Endothelial cell of umbilical vein (primary cell): Measurements from ENCODE around the gene WDR93. TPM values are rescaled to one million over a fixed set of nuclear protein-coding genes. Genes with fewer than 3 reads are reported as not detected.

Source experiments
- BruUV-seq: library from RNA; stranded (reverse); fragments of 400-500 nt; replicated peaks from 2 replicates; lab custom pipeline; 2021; lab: Mats Ljungman, UMichigan
- CTCF ChIA-PET: fragments of 300-600, 350-600 bp; sonication (Branson Sonifier 250); formaldehyde crosslinking; loops from one replicate; lab custom pipeline; 2021; ENCODE audit warnings: antibody characterized with exemption, inconsistent platforms; lab: Charles Lee
- POLR2A ChIA-PET: fragments of 300-600, 350-600 bp; sonication (Branson Sonifier 250); formaldehyde crosslinking; loops from one replicate; lab custom pipeline; 2021; ENCODE audit warnings: antibody characterized with exemption, inconsistent platforms; lab: Charles Lee
- DNase-seq: peaks from one replicate; pipeline ENCODE4 v3.0.0-alpha.2; 2011; ENCODE audit warnings: low read depth, low spot score
- FAIRE-seq: peaks from 2 replicates; lab custom pipeline; 2011; peaks lifted over from hg19 to GRCh38; lab: Jason Lieb, UNC
- H2AFZ ChIP-seq: 2 replicates; pipeline ENCODE4 v1.6.0; 2012; ENCODE audit warnings: low read depth, low read length, control low read depth, inconsistent platforms
- H3K27ac ChIP-seq: 2 replicates; pipeline ENCODE4 v1.5.1; 2011; ENCODE audit warnings: low read depth, mild to moderate bottlenecking, control low read depth, low read length, moderate library complexity; ENCODE audit not compliant: insufficient read depth
- H3K27me3 ChIP-seq, 2 experiments: 2 replicates each; pipeline versions ENCODE4 v1.6.0 to v1.6.1; 2011; ENCODE audit warnings: low read length in 2 of 2, mixed read lengths in 1 of 2; ENCODE audit not compliant: control insufficient read depth in 2 of 2, insufficient read depth in 2 of 2
- H3K36me3 ChIP-seq, 2 experiments: 2 replicates in 1 of 2; 3 replicates in 1 of 2; pipeline ENCODE4 v1.5.1; 2011; ENCODE audit warnings: low read length in 2 of 2, mild to moderate bottlenecking in 1 of 2, moderate library complexity in 1 of 2; ENCODE audit not compliant: control insufficient read depth in 2 of 2, insufficient read depth in 2 of 2; ENCODE audit errors: extremely low read depth in 1 of 2
- H3K4me1 ChIP-seq: 3 replicates; pipeline ENCODE4 v1.5.1; 2011; ENCODE audit warnings: mild to moderate bottlenecking, low read length; ENCODE audit not compliant: control insufficient read depth, insufficient read depth; ENCODE audit errors: extremely low read depth
- H3K4me2 ChIP-seq: 2 replicates; pipeline ENCODE4 v1.6.1; 2011; ENCODE audit warnings: low read length, control low read depth, mixed read lengths; ENCODE audit not compliant: insufficient read depth
- H3K4me3 ChIP-seq, 3 experiments: fragments of 200-600 bp in 1 of 3; sonication (generic), shearing (Covaris generic) in 1 of 3; replicated peaks in 1 of 3; 2 replicates each; pipeline ENCODE4 v1.5.1; 2011 to 2016; ENCODE audit warnings: control low read depth in 3 of 3, low read length in 3 of 3, mild to moderate bottlenecking in 2 of 3, inconsistent platforms in 1 of 3, low read depth in 1 of 3, moderate library complexity in 1 of 3; ENCODE audit not compliant: insufficient read depth in 1 of 3
- H3K79me2 ChIP-seq: 2 replicates; pipeline ENCODE4 v1.6.0; 2012; ENCODE audit warnings: low read length, inconsistent platforms; ENCODE audit not compliant: control insufficient read depth, insufficient read depth
- H3K9ac ChIP-seq: replicated peaks from 2 replicates; pipeline ENCODE3; 2011; ENCODE audit warnings: low read length, control low read depth; ENCODE audit not compliant: insufficient read depth; ENCODE audit errors: extremely low read depth
- H3K9me1 ChIP-seq: replicated peaks from 3 replicates; pipeline ENCODE4 v1.6.0; 2011; ENCODE audit warnings: mild to moderate bottlenecking, low read length; ENCODE audit not compliant: control insufficient read depth, insufficient read depth; ENCODE audit errors: extremely low read depth
- H3K9me3 ChIP-seq: replicated peaks from 2 replicates; pipeline ENCODE4 v1.5.1; 2012; ENCODE audit warnings: low read length, inconsistent platforms; ENCODE audit not compliant: control insufficient read depth, insufficient read depth
- H4K20me1 ChIP-seq: replicated peaks from 2 replicates; pipeline ENCODE3; 2011; ENCODE audit warnings: mild to moderate bottlenecking, low read length; ENCODE audit not compliant: control insufficient read depth, insufficient read depth; ENCODE audit errors: extremely low read depth
- EZH2 ChIP-seq: IDR thresholded peaks from 2 replicates; pipeline ENCODE4 v1.6.1; 2012; ENCODE audit warnings: borderline replicate concordance, low read depth, mild to moderate bottlenecking, moderate library complexity, low read length, inconsistent platforms; ENCODE audit not compliant: severe bottlenecking
- FOS ChIP-seq: IDR thresholded peaks from 2 replicates; pipeline ENCODE4 v1.6.1; 2011; ENCODE audit warnings: mild to moderate bottlenecking, low read length, moderate library complexity, borderline replicate concordance; ENCODE audit not compliant: insufficient read depth
- GATA2 ChIP-seq: IDR thresholded peaks from 2 replicates; pipeline ENCODE4 v1.7.0; 2011; ENCODE audit warnings: low read depth, mild to moderate bottlenecking, moderate library complexity, mixed read lengths, low read length; ENCODE audit not compliant: insufficient read length, insufficient read depth
- JUN ChIP-seq: IDR thresholded peaks from 2 replicates; pipeline ENCODE4 v1.6.1; 2011; ENCODE audit warnings: borderline replicate concordance, low read depth; ENCODE audit not compliant: insufficient read length, insufficient read depth
- MAX ChIP-seq: IDR thresholded peaks from 2 replicates; pipeline ENCODE4 v1.6.1; 2011; ENCODE audit not compliant: insufficient read depth, insufficient read length
- MYC ChIP-seq: IDR thresholded peaks from one replicate; pipeline ENCODE4 v1.6.1; 2011; ENCODE audit warnings: mild to moderate bottlenecking, low read depth, low read length
- POLR2A ChIP-seq: IDR thresholded peaks from 2 replicates; pipeline ENCODE4 v1.6.1; 2012; ENCODE audit warnings: low read depth, mild to moderate bottlenecking, control low read depth, low read length
- dilution Hi-C: fragments of 300-500 bp; cut with MboI; formaldehyde crosslinking; loops from one replicate; pipeline ENCODE4 v1.15.0; 2019; ENCODE audit warnings: low sequenced_read_pairs; ENCODE audit not compliant: extremely low pct_ligation_motif_present
- intact Hi-C: fragments of 100-400 bp; cut with micrococcal nuclease; formaldehyde crosslinking; loops from one replicate; pipeline ENCODE4 v1.10.0; 2022
- polyA plus RNA-seq, 4 experiments: library from polyadenylated mRNA; depleted of rRNA in 3 of 4; stranded (reverse) in 3 of 4; unstranded in 1 of 4; fragments of >200 nt; gene quantifications; 2 replicates each; pipeline versions ENCODE4 v1.2.1 to v1.2.3, GENCODE V29; 2011 to 2012; ENCODE audit warnings: missing spikeins in 1 of 4
- total RNA-seq: library from RNA; stranded (reverse); gene quantifications from 2 replicates; pipeline ENCODE4 v1.2.3, GENCODE V29; 2021
- TF ChIP-seq, protein P1 (sequence below), 2 donors: IDR thresholded peaks; 1 replicate in 1 of 2; 2 replicates in 1 of 2; pipeline ENCODE4 v1.5.1; 2011; ENCODE audit warnings: low read length in 2 of 2, mild to moderate bottlenecking in 2 of 2, moderate library complexity in 2 of 2, control low read depth in 1 of 2, inconsistent platforms in 1 of 2, low read depth in 1 of 2; ENCODE audit not compliant: insufficient read depth in 1 of 2; ENCODE audit errors: extremely low read depth in 1 of 2

Gene WDR93
- total and polyA plus RNA-seq, 2 donors (not counting 3 experiments of a cell fraction or from before 2014, with no cell fraction given): 0.07 TPM; not detected in 1

- TF ChIP-seq MAX (no peak), JUN (no peak), EZH2 (no peak), MYC (no peak), FOS (no peak), POLR2A (no peak), GATA2 (no peak)
- TF ChIP-seq, protein P1, sequence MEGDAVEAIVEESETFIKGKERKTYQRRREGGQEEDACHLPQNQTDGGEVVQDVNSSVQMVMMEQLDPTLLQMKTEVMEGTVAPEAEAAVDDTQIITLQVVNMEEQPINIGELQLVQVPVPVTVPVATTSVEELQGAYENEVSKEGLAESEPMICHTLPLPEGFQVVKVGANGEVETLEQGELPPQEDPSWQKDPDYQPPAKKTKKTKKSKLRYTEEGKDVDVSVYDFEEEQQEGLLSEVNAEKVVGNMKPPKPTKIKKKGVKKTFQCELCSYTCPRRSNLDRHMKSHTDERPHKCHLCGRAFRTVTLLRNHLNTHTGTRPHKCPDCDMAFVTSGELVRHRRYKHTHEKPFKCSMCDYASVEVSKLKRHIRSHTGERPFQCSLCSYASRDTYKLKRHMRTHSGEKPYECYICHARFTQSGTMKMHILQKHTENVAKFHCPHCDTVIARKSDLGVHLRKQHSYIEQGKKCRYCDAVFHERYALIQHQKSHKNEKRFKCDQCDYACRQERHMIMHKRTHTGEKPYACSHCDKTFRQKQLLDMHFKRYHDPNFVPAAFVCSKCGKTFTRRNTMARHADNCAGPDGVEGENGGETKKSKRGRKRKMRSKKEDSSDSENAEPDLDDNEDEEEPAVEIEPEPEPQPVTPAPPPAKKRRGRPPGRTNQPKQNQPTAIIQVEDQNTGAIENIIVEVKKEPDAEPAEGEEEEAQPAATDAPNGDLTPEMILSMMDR (IDR thresholded peaks at IDR 0.05; ENCODE audit: extremely low read depth in 1 of 2, insufficient read depth in 1 of 2, low read depth in 1 of 2, low read length in 2 of 2): no peak
- no peaks in the 10 kb centered on the region for H4K20me1 ChIP-seq
- DNase-seq (no peak), FAIRE-seq (no peak)
- POLR2A ChIA-PET: no interaction called here
- no peak overlapping the region for H3K4me3 ChIP-seq
- H3K27me3 ChIP-seq: peaks cover 8 to 15% of the 10 kb centered on the region in 2 experiments
- H3K4me2 ChIP-seq: no peak overlapping the region
- H3K79me2 ChIP-seq: no peaks in the 10 kb centered on the region
- dilution Hi-C loops: no loop called here
- BruUV-seq: no TSS peak
- no peak overlapping the region for H3K27ac ChIP-seq
- H3K9me1 ChIP-seq: no peaks in the 10 kb centered on the region
- no peaks in the 10 kb centered on the region for H3K4me1 ChIP-seq
- no peaks in the 10 kb centered on the region for H3K36me3 ChIP-seq
- no peak overlapping the region for H2AFZ ChIP-seq
- no peaks in the 10 kb centered on the region for H3K9me3 ChIP-seq
- CTCF ChIA-PET: interaction anchor here (1.2 kb wide), 1 partner anchor 17 kb away, joined by 6 read pairs; no protein-coding TSS in a partner anchor
- intact Hi-C loops: no loop called here
- H3K9ac ChIP-seq: no peak overlapping the region
Measured at GRCh38 chr15:89723031-89723430, 32.4 kb downstream of the WDR93 start.
